BJ (cell line): ENCODE data around the gene ANKDD1B. TPM values are rescaled to one million over a fixed set of nuclear protein-coding genes. Genes with fewer than 3 reads are reported as not detected.
A peak's percentile ranks its signal among the peaks of the same experiment; 100 is the strongest.

Source experiments
- CTCF ChIA-PET: fragments of 350-600 bp; formaldehyde crosslinking; extraction: SDS; loops from one replicate; lab custom pipeline; 2021; ENCODE audit warnings: antibody characterized with exemption, inconsistent platforms; lab: Yijun Ruan, JAX
- POLR2A ChIA-PET: fragments of 300-600 bp; sonication (Branson Sonifier 250); formaldehyde crosslinking; extraction: SDS; loops from one replicate; lab custom pipeline; 2021; ENCODE audit warnings: antibody characterized with exemption; lab: Charles Lee
- DNase-seq: peaks from one replicate; pipeline ENCODE4 v3.0.0-alpha.2; 2011; ENCODE audit warnings: low read depth
- H3K27me3 ChIP-seq: 2 replicates; pipeline ENCODE4 v1.6.0; 2011; ENCODE audit warnings: low read length; ENCODE audit not compliant: control insufficient read depth, insufficient read depth
- H3K36me3 ChIP-seq: 2 replicates; pipeline ENCODE4 v1.5.1; 2011; ENCODE audit warnings: low read length; ENCODE audit not compliant: control insufficient read depth, insufficient read depth
- H3K4me3 ChIP-seq: 2 replicates; pipeline ENCODE4 v1.5.1; 2011; ENCODE audit warnings: low read depth, mild to moderate bottlenecking, control low read depth, low read length
- CTCF ChIP-seq: IDR thresholded peaks from 2 replicates; pipeline ENCODE4 v1.5.1; 2011; ENCODE audit warnings: low read depth, mild to moderate bottlenecking, control low read depth, inconsistent platforms, low read length, moderate library complexity; ENCODE audit not compliant: insufficient read depth
- polyA plus RNA-seq: library from polyadenylated mRNA; depleted of rRNA; stranded (reverse); fragments of >200 nt; gene quantifications from 2 replicates; pipeline ENCODE4 v1.2.3, GENCODE V29; 2011

The ANKDD1B gene
- polyA plus RNA-seq, 1 experiment, result 0.18 TPM

- Histone ChIP-seq H3K27me3 (no peaks in the 10 kb centered on the region), H3K36me3 (no peaks in the 10 kb centered on the region), H3K4me3 (no peak overlapping the region)
- CTCF ChIA-PET, result interaction anchor here (0.6 kb wide), 1 partner anchor 31 kb away, joined by 3 read pairs; no protein-coding TSS in a partner anchor
- TF ChIP-seq CTCF, result no peak
- POLR2A ChIA-PET, result no interaction called here
- no peak for DNase-seq
Observed at GRCh38 chr5:75672616-75673015, 61.4 kb downstream of the ANKDD1B start.

DNA sequence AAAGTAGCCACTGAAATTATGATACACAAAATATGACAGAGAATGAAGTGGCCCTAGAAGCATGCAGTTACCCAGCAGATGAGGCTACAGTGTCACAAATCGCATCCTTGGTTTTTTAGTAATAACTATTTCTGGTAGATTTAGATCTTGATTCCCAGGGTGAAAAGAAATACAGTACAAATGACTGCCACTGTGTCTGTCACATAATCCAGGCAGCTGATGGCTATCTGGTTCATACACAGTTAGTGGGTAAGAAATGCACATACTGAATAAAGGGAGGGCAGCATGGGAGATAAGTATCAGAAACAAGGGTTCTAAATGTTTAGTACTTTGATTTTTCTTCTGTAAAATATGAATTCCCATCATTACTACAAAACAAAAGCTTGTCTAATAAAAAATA lies 64.5 kb downstream of the ANKDD1B start:
- no peak for DNase-seq
- Histone ChIP-seq H3K4me3 (no peak overlapping the region), H3K27me3 (no peaks in the 10 kb centered on the region), H3K36me3 (no peaks in the 10 kb centered on the region)
- CTCF ChIA-PET, result interaction anchor here (0.6 kb wide), 1 partner anchor 872 kb away, joined by 3 read pairs; no protein-coding TSS in a partner anchor
- POLR2A ChIA-PET, result no interaction called here
- TF ChIP-seq CTCF, result no peak

DNA sequence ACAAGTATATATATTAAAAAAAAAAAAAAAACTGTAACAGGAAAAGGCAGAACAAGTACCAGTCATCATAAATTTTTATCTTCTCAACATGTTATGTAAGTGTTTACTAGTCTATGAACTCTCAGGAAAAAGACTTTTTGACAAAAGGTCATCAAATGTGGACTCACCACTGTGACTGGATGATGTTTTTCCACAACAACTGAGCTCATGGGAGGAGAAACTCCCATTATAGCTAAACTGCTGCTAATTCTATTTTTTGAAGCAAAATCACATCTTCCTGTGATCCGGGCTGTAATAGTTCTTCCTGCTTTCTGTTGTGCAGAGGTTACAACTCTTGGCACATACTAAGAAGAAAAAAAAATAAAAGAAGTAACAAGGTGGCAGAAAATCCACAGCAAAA lies 66.4 kb downstream of the ANKDD1B start:
- no peak for TF ChIP-seq CTCF
- no peak for DNase-seq
- ChIA-PET CTCF (interaction anchor here (2.0 kb wide), 1 partner anchor 441 kb away, joined by 7 read pairs; the partner anchor contains the start of gene ANKRD31), POLR2A (no interaction called here)
- no peak overlapping the region for H3K4me3 ChIP-seq
- H3K36me3 ChIP-seq, result no peaks in the 10 kb centered on the region
- H3K27me3 ChIP-seq, result no peaks in the 10 kb centered on the region

DNA sequence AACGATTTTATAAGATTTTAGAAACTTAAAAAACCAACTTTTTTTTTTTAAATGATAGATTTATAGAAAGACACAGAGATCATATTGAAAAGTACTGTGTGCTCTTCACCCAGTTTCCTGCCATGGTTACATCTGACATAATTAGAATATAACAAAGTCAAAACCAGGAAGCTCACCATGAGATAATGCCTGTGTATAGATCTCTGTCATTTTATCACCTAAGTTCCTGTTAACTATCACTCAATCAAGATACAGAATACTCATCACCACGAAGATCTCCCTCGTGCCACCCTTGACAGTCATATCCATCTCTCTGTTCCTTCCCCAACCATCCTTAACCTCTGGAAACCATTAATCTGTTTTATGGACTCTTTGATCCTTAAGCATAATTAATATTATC lies 66.9 kb downstream of the ANKDD1B start:
- ChIA-PET CTCF (interaction anchor here (2.0 kb wide), 1 partner anchor 442 kb away, joined by 7 read pairs; the partner anchor contains the start of gene ANKRD31), POLR2A (no interaction called here)
- Histone ChIP-seq H3K36me3 (no peaks in the 10 kb centered on the region), H3K27me3 (no peaks in the 10 kb centered on the region), H3K4me3 (no peak overlapping the region)
- no peak for DNase-seq
- no peak for TF ChIP-seq CTCF

DNA sequence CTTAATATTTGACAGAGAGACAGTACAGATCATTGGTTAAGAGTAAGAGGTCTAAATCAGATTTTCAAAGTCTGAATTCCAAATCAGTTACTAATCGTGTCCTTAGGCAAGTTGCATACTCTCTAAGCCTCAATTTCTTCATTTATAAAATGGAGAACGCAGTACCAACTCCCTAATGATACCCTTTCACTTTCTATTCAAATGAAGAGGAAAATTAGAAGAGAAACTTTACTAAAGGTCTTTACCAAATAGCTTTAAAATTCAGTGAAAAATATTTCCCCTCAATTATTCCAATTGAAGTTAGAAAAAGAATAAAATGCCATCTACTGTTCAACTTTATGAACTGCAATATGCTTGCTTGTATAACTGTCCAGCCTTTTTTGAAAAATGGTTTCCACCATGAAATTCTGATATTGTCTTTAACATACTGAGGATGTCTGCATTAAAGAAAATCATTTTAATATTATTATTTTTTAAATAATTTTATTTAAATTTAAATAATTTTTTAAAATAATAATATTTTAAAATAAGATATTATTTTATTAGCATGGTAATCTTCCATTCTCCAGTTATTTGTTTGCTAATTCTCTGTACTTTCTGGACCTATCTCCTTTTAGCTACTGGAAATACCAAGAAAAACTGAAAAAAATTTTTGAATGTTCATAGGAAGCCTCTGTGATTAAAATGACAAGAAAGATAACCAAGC lies 70.0 kb downstream of the ANKDD1B start:
- Histone ChIP-seq H3K27me3 (no peaks in the 10 kb centered on the region), H3K4me3 (0 out of 2 replicates have a peak overlapping the region, but pooled peaks have one; percentile 14), H3K36me3 (no peaks in the 10 kb centered on the region)
- no peak for DNase-seq
- ChIA-PET CTCF (interaction anchor here (0.7 to 1.3 kb wide), 3 partner anchors 29 to 1009 kb away, joined by 3 to 4 read pairs (median 3); no protein-coding TSS in a partner anchor), POLR2A (no interaction called here)
- TF ChIP-seq CTCF, result peak; percentile 55
